Colonic mucosa (tissue), 4 donors: ENCODE measurements around the gene TRMO. TPM values are rescaled to one million over a fixed set of nuclear protein-coding genes. Genes with fewer than 3 reads are reported as not detected.

ENCODE experiments used
- DNase-seq: peaks from one replicate; pipeline ENCODE4 v3.0.0-alpha.2; 2020
- H3K27ac ChIP-seq: fragments of 200-600 bp; one replicate; pipeline ENCODE4 v1.8.0; 2021
- H3K27me3 ChIP-seq: fragments of 200-600 bp; one replicate; pipeline ENCODE4 v1.8.0; 2021
- H3K36me3 ChIP-seq: fragments of 200-600 bp; one replicate; pipeline ENCODE4 v1.8.0; 2021
- H3K4me1 ChIP-seq: fragments of 200-600 bp; one replicate; pipeline ENCODE4 v1.8.0; 2021; ENCODE audit warnings: mild to moderate bottlenecking
- H3K4me3 ChIP-seq: fragments of 200-600 bp; one replicate; pipeline ENCODE4 v1.8.0; 2021
- H3K9ac ChIP-seq, 2 donors: one replicate each; pipeline ENCODE4 v1.7.0; 2013; ENCODE audit warnings: control low read depth in 2 of 2, low read depth in 2 of 2, low read length in 2 of 2
- H3K9me3 ChIP-seq: fragments of 200-600 bp; one replicate; pipeline ENCODE4 v1.8.0; 2021
- intact Hi-C: fragments of 100-400 bp; cut with DNase I; formaldehyde crosslinking; loops from one replicate; pipeline ENCODE4 v1.14.1; 2022
- total RNA-seq, 2 donors: library from RNA; stranded (reverse); fragmentation: NEBNext Ultra II Directional in 1 of 2; extraction: Animal tissue kit (Norgen Biotek cat#: 25700) in 1 of 2; gene quantifications; one replicate each; pipeline ENCODE4 v1.2.1, GENCODE V29; 2021
- TF ChIP-seq, protein P1 (sequence below): fragments of 200-600 bp; IDR thresholded peaks from one replicate; pipeline ENCODE4 v1.8.0; 2022; ENCODE audit warnings: antibody characterized with exemption, mild to moderate bottlenecking
- donor health status: healthy.
- donor health status: DM: no; HTN: no; CAD: no.
- donor health status: DM: no; HTN: no; CAD: no.

TRMO gene
- total RNA-seq, 2 donors from 2014 or later, result 10.2 to 11.9 TPM

DNA sequence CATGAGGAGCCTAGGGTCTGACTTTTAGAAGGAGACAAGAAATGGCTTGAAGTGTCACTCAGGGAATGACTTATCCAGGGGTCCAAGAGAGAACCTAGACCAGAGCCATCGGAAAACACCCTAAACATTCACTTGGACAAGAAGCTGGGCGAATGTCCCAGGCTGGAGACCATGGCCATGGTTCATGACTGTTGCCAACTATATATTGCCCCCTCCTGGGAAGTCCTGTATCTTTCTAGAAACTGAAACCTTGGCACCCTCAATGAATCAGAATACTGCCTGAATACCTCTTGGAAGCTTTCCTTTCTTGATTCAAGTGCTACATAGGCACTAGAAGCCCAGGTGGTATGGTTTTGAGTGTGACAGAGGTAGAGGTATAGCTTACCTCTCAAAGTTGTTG lies 29.9 kb downstream of the TRMO start:
- no peaks in the 10 kb centered on the region for H3K36me3 ChIP-seq
- H3K9ac ChIP-seq, result no peak overlapping the region
- TF ChIP-seq, protein P1, sequence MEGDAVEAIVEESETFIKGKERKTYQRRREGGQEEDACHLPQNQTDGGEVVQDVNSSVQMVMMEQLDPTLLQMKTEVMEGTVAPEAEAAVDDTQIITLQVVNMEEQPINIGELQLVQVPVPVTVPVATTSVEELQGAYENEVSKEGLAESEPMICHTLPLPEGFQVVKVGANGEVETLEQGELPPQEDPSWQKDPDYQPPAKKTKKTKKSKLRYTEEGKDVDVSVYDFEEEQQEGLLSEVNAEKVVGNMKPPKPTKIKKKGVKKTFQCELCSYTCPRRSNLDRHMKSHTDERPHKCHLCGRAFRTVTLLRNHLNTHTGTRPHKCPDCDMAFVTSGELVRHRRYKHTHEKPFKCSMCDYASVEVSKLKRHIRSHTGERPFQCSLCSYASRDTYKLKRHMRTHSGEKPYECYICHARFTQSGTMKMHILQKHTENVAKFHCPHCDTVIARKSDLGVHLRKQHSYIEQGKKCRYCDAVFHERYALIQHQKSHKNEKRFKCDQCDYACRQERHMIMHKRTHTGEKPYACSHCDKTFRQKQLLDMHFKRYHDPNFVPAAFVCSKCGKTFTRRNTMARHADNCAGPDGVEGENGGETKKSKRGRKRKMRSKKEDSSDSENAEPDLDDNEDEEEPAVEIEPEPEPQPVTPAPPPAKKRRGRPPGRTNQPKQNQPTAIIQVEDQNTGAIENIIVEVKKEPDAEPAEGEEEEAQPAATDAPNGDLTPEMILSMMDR, result no peak
- intact Hi-C loops, result no loop called here
- H3K27ac ChIP-seq, result no peak overlapping the region
- no peak overlapping the region for H3K4me3 ChIP-seq
- H3K27me3 ChIP-seq, result no peaks in the 10 kb centered on the region
- no peaks in the 10 kb centered on the region for H3K4me1 ChIP-seq
- H3K9me3 ChIP-seq, result no peaks in the 10 kb centered on the region
- DNase-seq, result no peak

DNA sequence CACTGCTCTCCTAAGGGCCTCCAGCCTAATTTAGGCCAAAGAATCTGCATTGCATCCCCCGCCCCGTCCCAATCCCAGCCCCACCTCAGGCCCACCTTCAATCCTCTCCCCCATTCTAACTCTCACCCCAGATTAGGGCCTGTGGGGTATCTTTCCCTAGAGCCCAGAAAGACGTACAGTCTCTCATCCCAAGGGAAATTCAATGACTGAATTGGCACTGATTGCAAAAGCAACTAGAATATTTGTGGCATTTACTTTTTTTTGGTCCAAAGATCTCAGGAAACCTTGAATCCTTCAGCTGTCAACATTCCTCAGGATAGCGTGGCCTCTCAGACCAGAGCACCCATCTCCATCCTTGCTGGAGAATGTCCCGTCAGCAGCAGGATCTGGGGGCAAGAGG lies 30.6 kb downstream of the TRMO start:
- Histone ChIP-seq H3K27ac (no peak overlapping the region), H3K4me1 (no peaks in the 10 kb centered on the region), H3K9ac (no peak overlapping the region), H3K36me3 (no peaks in the 10 kb centered on the region), H3K27me3 (no peaks in the 10 kb centered on the region), H3K4me3 (no peak overlapping the region), H3K9me3 (no peaks in the 10 kb centered on the region)
- no peak for DNase-seq
- intact Hi-C loops, result no loop called here
- TF ChIP-seq, protein P1, result no peak

DNA sequence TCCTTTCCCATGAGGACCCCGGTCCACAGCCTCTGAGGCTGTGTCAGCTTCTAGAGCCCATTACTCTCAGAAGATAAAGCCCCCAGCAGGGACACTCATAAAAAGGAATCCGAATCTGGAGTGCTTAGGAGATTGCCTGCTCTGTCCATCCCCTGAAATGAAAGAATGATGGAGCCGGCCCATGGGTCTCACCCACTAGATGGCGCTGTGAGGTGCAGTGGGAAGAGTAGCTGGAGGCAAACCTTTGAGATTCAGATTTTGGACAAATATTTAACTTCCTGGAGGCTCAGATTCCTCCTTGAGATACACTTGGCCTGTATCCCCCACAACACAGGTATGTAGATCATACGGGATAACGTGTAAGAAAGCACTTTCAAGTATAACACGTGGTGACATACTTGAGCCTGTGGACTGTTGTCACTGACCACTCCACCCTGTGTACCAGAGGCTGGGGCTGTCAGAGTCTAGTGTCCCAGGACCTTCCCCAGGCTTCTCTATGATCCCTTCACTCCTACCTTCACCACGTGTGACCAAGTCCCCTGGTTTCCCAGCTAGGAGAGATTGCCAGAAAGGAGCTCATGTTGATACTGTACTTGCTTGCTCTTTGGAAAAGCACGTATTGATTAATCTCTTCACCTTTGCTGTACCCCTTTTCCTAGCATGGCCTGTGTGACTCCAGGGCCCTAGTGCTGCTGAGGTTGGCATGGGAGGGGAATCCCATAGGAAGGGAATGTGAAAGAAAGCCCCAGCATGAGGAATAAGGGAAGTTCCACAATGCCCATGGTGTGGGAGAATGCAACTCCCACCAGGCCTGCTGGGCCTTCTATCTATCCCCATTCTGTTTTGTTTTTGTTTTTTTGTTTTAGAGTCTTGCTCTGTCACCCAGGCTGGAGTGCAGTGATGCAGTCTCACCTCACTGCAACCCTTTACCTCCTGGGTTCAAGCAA lies 32.1 kb downstream of the TRMO start:
- H3K4me3 ChIP-seq, result no peak overlapping the region
- DNase-seq, result peak; percentile 42
- no peak overlapping the region for H3K9ac ChIP-seq
- intact Hi-C loops, result no loop called here
- no peaks in the 10 kb centered on the region for H3K4me1 ChIP-seq
- no peaks in the 10 kb centered on the region for H3K9me3 ChIP-seq
- no peaks in the 10 kb centered on the region for H3K27me3 ChIP-seq
- TF ChIP-seq, protein P1, result peak; percentile 68
- H3K27ac ChIP-seq, result no peak overlapping the region
- H3K36me3 ChIP-seq, result no peaks in the 10 kb centered on the region

- Histone ChIP-seq H3K36me3 (no peaks in the 10 kb centered on the region), H3K9ac (no peak overlapping the region), H3K4me1 (no peaks in the 10 kb centered on the region), H3K27ac (no peak overlapping the region), H3K27me3 (no peaks in the 10 kb centered on the region), H3K4me3 (no peak overlapping the region), H3K9me3 (no peaks in the 10 kb centered on the region)
- TF ChIP-seq, protein P1, result no peak
- intact Hi-C loops, result no loop called here
- no peak for DNase-seq
Observed at GRCh38 chr9:97880336-97880735, 42.0 kb downstream of the TRMO start.

DNA sequence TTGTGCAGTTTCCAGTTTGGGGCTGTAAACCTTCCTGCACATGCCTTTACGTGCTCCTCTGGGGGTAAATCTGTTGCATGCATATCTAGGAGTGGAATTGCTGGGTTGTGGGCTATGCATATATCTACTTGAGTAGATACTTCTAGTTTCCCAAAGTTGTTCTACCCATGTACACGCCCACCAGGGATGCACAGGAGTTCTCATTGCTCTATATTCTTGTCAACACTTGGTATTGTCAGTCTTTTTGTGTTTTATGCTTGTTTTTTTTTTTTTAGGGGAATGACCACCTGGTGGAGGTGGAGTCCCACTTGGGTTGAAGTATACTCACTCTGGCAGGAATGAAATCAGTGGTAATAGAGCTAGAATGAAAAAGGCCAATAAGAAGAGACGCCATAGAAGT lies 46.2 kb downstream of the TRMO start:
- DNase-seq, result no peak

More for the DNA sequence above, 46.2 kb downstream of the TRMO start:
- TF ChIP-seq, protein P1, result no peak
- Histone ChIP-seq H3K36me3 (no peaks in the 10 kb centered on the region), H3K27me3 (no peaks in the 10 kb centered on the region), H3K4me3 (no peak overlapping the region), H3K27ac (no peak overlapping the region), H3K9me3 (no peaks in the 10 kb centered on the region), H3K4me1 (no peaks in the 10 kb centered on the region), H3K9ac (no peak overlapping the region)
- intact Hi-C loops, result no loop called here
